Measurements from ENCODE around the gene IQGAP3. TPM values are rescaled to one million over a fixed set of nuclear protein-coding genes. Genes with fewer than 3 reads are reported as not detected.

Gene IQGAP3
- total RNA-seq, 2 experiments from 2014 or later, result 9.4 to 10.6 TPM

GRCh38 chr1:156504821-156505678 is 67.3 kb downstream of the IQGAP3 start:
- CTCF ChIA-PET, result interaction anchor here (0.7 to 18.1 kb wide), 5 partner anchors 21 to 119 kb away, joined by 3 to 306 read pairs (median 3); no protein-coding TSS in a partner anchor

GRCh38 chr1:156504438-156504813 is 67.9 kb downstream of the IQGAP3 start:
- H3K4me1 Mint-ChIP-seq (ENCODE audit: low read depth), result peaks cover 66% of the 10 kb centered on the region
- H3K27me3 Mint-ChIP-seq (ENCODE audit: low read depth), result no peaks in the 10 kb centered on the region
- H3K9me3 Mint-ChIP-seq, result no peaks in the 10 kb centered on the region
- H3K27ac Mint-ChIP-seq, result peak overlapping the region; percentile 97
- DNase-seq, result peak; percentile 60
- no peaks in the 10 kb centered on the region for H3K36me3 Mint-ChIP-seq (ENCODE audit: low read depth)
- CTCF ChIA-PET, result interaction anchor here (0.6 to 18.1 kb wide), 5 partner anchors 21 to 296 kb away, joined by 3 to 306 read pairs (median 3); no protein-coding TSS in a partner anchor
- intact Hi-C loops (cut with micrococcal nuclease), result loop anchor here (2.0 to 10.0 kb wide), 4 partner anchors 240 to 630 kb away; partner anchors contain the start of genes ETV3, LMNA, MRPL24 and SH2D2A
- H3K4me3 Mint-ChIP-seq, result peak overlapping the region; percentile 75

More at GRCh38 chr1:156504821-156505678, 67.3 kb downstream of the IQGAP3 start:
- intact Hi-C loops (cut with micrococcal nuclease), result loop anchor here (1.0 to 10.0 kb wide), 9 partner anchors 49 to 648 kb away; partner anchors contain the start of genes CCT3, ETV3, GON4L and GPATCH4
- no peaks in the 10 kb centered on the region for H3K36me3 Mint-ChIP-seq (ENCODE audit: low read depth)
- H3K27ac Mint-ChIP-seq, result peak overlapping the region; percentile 97
- H3K27me3 Mint-ChIP-seq (ENCODE audit: low read depth), result no peaks in the 10 kb centered on the region
- peak overlapping the region; percentile 75 for H3K4me3 Mint-ChIP-seq
- DNase-seq, result peak; percentile 99
- H3K4me1 Mint-ChIP-seq (ENCODE audit: low read depth), result peaks cover 66% of the 10 kb centered on the region
- H3K9me3 Mint-ChIP-seq, result no peaks in the 10 kb centered on the region

- peaks cover 67% of the 10 kb centered on the region for H3K4me1 Mint-ChIP-seq (ENCODE audit: low read depth)
- H3K4me3 Mint-ChIP-seq, result no peak overlapping the region
- H3K27ac Mint-ChIP-seq, result peak overlapping the region; percentile 97
- intact Hi-C loops (cut with micrococcal nuclease), result loop anchor here (2.0 to 10.0 kb wide), 4 partner anchors 241 to 631 kb away; partner anchors contain the start of genes ETV3, LMNA, MRPL24 and SH2D2A
- DNase-seq, result no peak
- H3K36me3 Mint-ChIP-seq (ENCODE audit: low read depth), result no peaks in the 10 kb centered on the region
- no peaks in the 10 kb centered on the region for H3K9me3 Mint-ChIP-seq
- no peaks in the 10 kb centered on the region for H3K27me3 Mint-ChIP-seq (ENCODE audit: low read depth)
- CTCF ChIA-PET, result interaction anchor here (0.6 to 18.1 kb wide), 6 partner anchors 20 to 296 kb away, joined by 3 to 306 read pairs (median 4); no protein-coding TSS in a partner anchor
Measured at GRCh38 chr1:156503698-156504437, 68.5 kb downstream of the IQGAP3 start.

GRCh38 chr1:156502894-156503697 is 69.3 kb downstream of the IQGAP3 start:
- peaks cover 67% of the 10 kb centered on the region for H3K4me1 Mint-ChIP-seq (ENCODE audit: low read depth)
- intact Hi-C loops (cut with micrococcal nuclease), result loop anchor here (10.0 kb wide), 2 partner anchors 242 to 632 kb away; partner anchors contain the start of genes ETV3 and MRPL24

GRCh38 chr1:156502391-156502893 is 69.9 kb downstream of the IQGAP3 start:
- H3K36me3 Mint-ChIP-seq (ENCODE audit: low read depth), result no peaks in the 10 kb centered on the region
- H3K9me3 Mint-ChIP-seq, result no peaks in the 10 kb centered on the region
- no peak for DNase-seq
- intact Hi-C loops (cut with micrococcal nuclease), result loop anchor here (10.0 kb wide), 2 partner anchors 242 to 632 kb away; partner anchors contain the start of genes ETV3 and MRPL24
- peaks cover 68% of the 10 kb centered on the region for H3K4me1 Mint-ChIP-seq (ENCODE audit: low read depth)
- H3K27me3 Mint-ChIP-seq (ENCODE audit: low read depth), result no peaks in the 10 kb centered on the region
- peak overlapping the region; percentile 89 for H3K4me3 Mint-ChIP-seq
- CTCF ChIA-PET, result interaction anchor here (0.6 to 18.1 kb wide), 5 partner anchors 19 to 106 kb away, joined by 3 to 306 read pairs (median 7); no protein-coding TSS in a partner anchor
- H3K27ac Mint-ChIP-seq, result peak overlapping the region; percentile 97

More at GRCh38 chr1:156502894-156503697, 69.3 kb downstream of the IQGAP3 start:
- CTCF ChIA-PET, result interaction anchor here (0.6 to 18.1 kb wide), 4 partner anchors 19 to 106 kb away, joined by 3 to 306 read pairs (median 8); no protein-coding TSS in a partner anchor
- no peaks in the 10 kb centered on the region for H3K36me3 Mint-ChIP-seq (ENCODE audit: low read depth)
- peak overlapping the region; percentile 97 for H3K27ac Mint-ChIP-seq
- no peak for DNase-seq
- no peaks in the 10 kb centered on the region for H3K27me3 Mint-ChIP-seq (ENCODE audit: low read depth)
- H3K9me3 Mint-ChIP-seq, result no peaks in the 10 kb centered on the region
- H3K4me3 Mint-ChIP-seq, result no peak overlapping the region

GRCh38 chr1:156500793-156501506 is 71.4 kb downstream of the IQGAP3 start:
- Mint-ChIP-seq H3K27me3 (ENCODE audit: low read depth) (no peaks in the 10 kb centered on the region), H3K4me3 (peak overlapping the region; percentile 89), H3K9me3 (no peaks in the 10 kb centered on the region), H3K36me3 (ENCODE audit: low read depth) (no peaks in the 10 kb centered on the region), H3K4me1 (ENCODE audit: low read depth) (peaks cover 75% of the 10 kb centered on the region), H3K27ac (peak overlapping the region; percentile 97)
- DNase-seq, result peak; percentile 93
- CTCF ChIA-PET, result interaction anchor here (0.6 to 18.1 kb wide), 14 partner anchors 17 to 139 kb away, joined by 3 to 306 read pairs (median 4); partner anchors contain the start of gene GPATCH4
- intact Hi-C loops (cut with micrococcal nuclease), result loop anchor here (1.0 to 10.0 kb wide), 9 partner anchors 12 to 634 kb away; partner anchors contain the start of genes CCT3, ETV3, GPATCH4 and MRPL24

- Mint-ChIP-seq H3K27ac (peak within 1 kb of the TSS; percentile 97), H3K36me3 (ENCODE audit: low read depth) (no peaks in the 10 kb centered on the region), H3K4me1 (ENCODE audit: low read depth) (peaks cover 74% of the 10 kb centered on the region), H3K9me3 (no peaks in the 10 kb centered on the region), H3K27me3 (ENCODE audit: low read depth) (no peaks in the 10 kb centered on the region), H3K4me3 (peak within 1 kb of the TSS; percentile 89)
- intact Hi-C loops (cut with micrococcal nuclease), result loop anchor here (1.0 to 10.0 kb wide), 4 partner anchors 101 to 634 kb away; partner anchors contain the start of genes ETV3, GPATCH4, MRPL24 and SMG5
- CTCF ChIA-PET, result interaction anchor here (1.1 to 18.1 kb wide), 6 partner anchors 17 to 108 kb away, joined by 4 to 306 read pairs (median 8); partner anchors contain the start of gene GPATCH4
- DNase-seq, result no peak
Measured at GRCh38 chr1:156500543-156500792, 71.9 kb downstream of the IQGAP3 start, which contains the start of gene MEF2D. MEF2D (minus strand) TSS chr1:156500775; CDS start chr1:156483292, 17,483 bp downstream.

- CTCF ChIA-PET, result interaction anchor here (1.4 to 18.1 kb wide), 4 partner anchors 16 to 109 kb away, joined by 5 to 306 read pairs (median 10); no protein-coding TSS in a partner anchor
- H3K27ac Mint-ChIP-seq, result peak overlapping the region; percentile 91
- H3K4me3 Mint-ChIP-seq, result peak overlapping the region; percentile 89
- H3K4me1 Mint-ChIP-seq (ENCODE audit: low read depth), result peaks cover 73% of the 10 kb centered on the region
- H3K9me3 Mint-ChIP-seq, result no peaks in the 10 kb centered on the region
- H3K36me3 Mint-ChIP-seq (ENCODE audit: low read depth), result no peaks in the 10 kb centered on the region
- H3K27me3 Mint-ChIP-seq (ENCODE audit: low read depth), result no peaks in the 10 kb centered on the region
- intact Hi-C loops (cut with micrococcal nuclease), result loop anchor here (1.0 to 10.0 kb wide), 4 partner anchors 101 to 635 kb away; partner anchors contain the start of genes ETV3, GPATCH4, MRPL24 and SMG5
- DNase-seq, result peak; percentile 50
Measured at GRCh38 chr1:156499842-156500542, 72.4 kb downstream of the IQGAP3 start.

GRCh38 chr1:156499194-156499841 is 73.0 kb downstream of the IQGAP3 start:
- intact Hi-C loops (cut with micrococcal nuclease), result no loop called here
- H3K36me3 Mint-ChIP-seq (ENCODE audit: low read depth), result no peaks in the 10 kb centered on the region
- peaks cover 73% of the 10 kb centered on the region for H3K4me1 Mint-ChIP-seq (ENCODE audit: low read depth)
- no peaks in the 10 kb centered on the region for H3K27me3 Mint-ChIP-seq (ENCODE audit: low read depth)
- H3K4me3 Mint-ChIP-seq, result peak overlapping the region; percentile 89
- DNase-seq, result no peak
- CTCF ChIA-PET, result interaction anchor here (0.6 to 18.1 kb wide), 3 partner anchors 16 to 100 kb away, joined by 3 to 306 read pairs (median 6); no protein-coding TSS in a partner anchor
- no peaks in the 10 kb centered on the region for H3K9me3 Mint-ChIP-seq
- H3K27ac Mint-ChIP-seq, result peak overlapping the region; percentile 63
